ENCODE measurements around the gene ASAP2.

Gene ASAP2

GRCh38 chr2:9373476-9373875, 166.9 kb downstream of the ASAP2 start:
- intact Hi-C loops (cut with DNase I) = loop anchor here (5.0 kb wide), 1 partner anchor 231 kb away; no protein-coding TSS in a partner anchor
- no peak for DNase-seq

GRCh38 chr2:9374071-9374730, 167.6 kb downstream of the ASAP2 start:
- no peak for DNase-seq
- intact Hi-C loops (cut with DNase I) = loop anchor here (5.0 kb wide), 1 partner anchor 232 kb away; no protein-coding TSS in a partner anchor

GRCh38 chr2:9375857-9376428, 169.3 kb downstream of the ASAP2 start:
- intact Hi-C loops (cut with DNase I) = no loop called here
- no peak for DNase-seq

GRCh38 chr2:9377461-9378097, 171.0 kb downstream of the ASAP2 start:
- intact Hi-C loops (cut with DNase I) = no loop called here
- no peak for DNase-seq

GRCh38 chr2:9378433-9379390, 172.1 kb downstream of the ASAP2 start:
- intact Hi-C loops (cut with DNase I) = no loop called here
- DNase-seq = peak in 1 of 42 donors; percentile 26

- intact Hi-C loops (cut with DNase I) = no loop called here
- no peak for DNase-seq
Observed at GRCh38 chr2:9379391-9379755, 172.8 kb downstream of the ASAP2 start.

GRCh38 chr2:9380702-9381628, 174.4 kb downstream of the ASAP2 start:
- DNase-seq = peak in 4 of 42 donors; percentile 38 to 65 (median 50)
- intact Hi-C loops (cut with DNase I) = no loop called here

- DNase-seq = no peak
- intact Hi-C loops (cut with DNase I) = no loop called here
Observed at GRCh38 chr2:9382604-9383235, 176.1 kb downstream of the ASAP2 start.

GRCh38 chr2:9384521-9384920, 177.9 kb downstream of the ASAP2 start:
- intact Hi-C loops (cut with DNase I) = no loop called here
- DNase-seq = no peak

- intact Hi-C loops (cut with DNase I) = no loop called here
- no peak for DNase-seq
Observed at GRCh38 chr2:9385841-9386240, 179.2 kb downstream of the ASAP2 start.

GRCh38 chr2:9388199-9388681, 181.6 kb downstream of the ASAP2 start:
- no peak for DNase-seq
- intact Hi-C loops (cut with DNase I) = no loop called here

GRCh38 chr2:9388950-9389911, 182.6 kb downstream of the ASAP2 start:
- intact Hi-C loops (cut with DNase I) = no loop called here
- peak in 14 of 42 donors; percentile 14 to 72 (median 44) for DNase-seq

GRCh38 chr2:9390151-9390850, 183.7 kb downstream of the ASAP2 start:
- peak in 36 of 42 donors; percentile 22 to 84 (median 60) for DNase-seq
- intact Hi-C loops (cut with DNase I) = no loop called here

- DNase-seq = peak in 1 of 42 donors; percentile 27
- intact Hi-C loops (cut with DNase I) = no loop called here
Observed at GRCh38 chr2:9390991-9391390, 184.4 kb downstream of the ASAP2 start.

- DNase-seq = no peak
- intact Hi-C loops (cut with DNase I) = no loop called here
Observed at GRCh38 chr2:9391961-9392720, 185.5 kb downstream of the ASAP2 start.

All from head of caudate nucleus (tissue), 42 donors.